ENCODE results near the gene NPHP1. TPM values are rescaled to one million over a fixed set of nuclear protein-coding genes. Genes with fewer than 3 reads are reported as not detected.

NPHP1 gene
- total RNA-seq, 4 donors from 2014 or later: 4.2 to 11.4 (median 6.7) TPM

GRCh38 chr2:110152943-110153342, 51.9 kb downstream of the NPHP1 start:
- TF ChIP-seq, protein P1, sequence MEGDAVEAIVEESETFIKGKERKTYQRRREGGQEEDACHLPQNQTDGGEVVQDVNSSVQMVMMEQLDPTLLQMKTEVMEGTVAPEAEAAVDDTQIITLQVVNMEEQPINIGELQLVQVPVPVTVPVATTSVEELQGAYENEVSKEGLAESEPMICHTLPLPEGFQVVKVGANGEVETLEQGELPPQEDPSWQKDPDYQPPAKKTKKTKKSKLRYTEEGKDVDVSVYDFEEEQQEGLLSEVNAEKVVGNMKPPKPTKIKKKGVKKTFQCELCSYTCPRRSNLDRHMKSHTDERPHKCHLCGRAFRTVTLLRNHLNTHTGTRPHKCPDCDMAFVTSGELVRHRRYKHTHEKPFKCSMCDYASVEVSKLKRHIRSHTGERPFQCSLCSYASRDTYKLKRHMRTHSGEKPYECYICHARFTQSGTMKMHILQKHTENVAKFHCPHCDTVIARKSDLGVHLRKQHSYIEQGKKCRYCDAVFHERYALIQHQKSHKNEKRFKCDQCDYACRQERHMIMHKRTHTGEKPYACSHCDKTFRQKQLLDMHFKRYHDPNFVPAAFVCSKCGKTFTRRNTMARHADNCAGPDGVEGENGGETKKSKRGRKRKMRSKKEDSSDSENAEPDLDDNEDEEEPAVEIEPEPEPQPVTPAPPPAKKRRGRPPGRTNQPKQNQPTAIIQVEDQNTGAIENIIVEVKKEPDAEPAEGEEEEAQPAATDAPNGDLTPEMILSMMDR (IDR thresholded peaks at IDR 0.05; ENCODE audit: low read depth): no peak

GRCh38 chr2:110149330-110150220, 55.2 kb downstream of the NPHP1 start:
- TF ChIP-seq, protein P1 (IDR thresholded peaks at IDR 0.05; ENCODE audit: low read depth): no peak

DNA sequence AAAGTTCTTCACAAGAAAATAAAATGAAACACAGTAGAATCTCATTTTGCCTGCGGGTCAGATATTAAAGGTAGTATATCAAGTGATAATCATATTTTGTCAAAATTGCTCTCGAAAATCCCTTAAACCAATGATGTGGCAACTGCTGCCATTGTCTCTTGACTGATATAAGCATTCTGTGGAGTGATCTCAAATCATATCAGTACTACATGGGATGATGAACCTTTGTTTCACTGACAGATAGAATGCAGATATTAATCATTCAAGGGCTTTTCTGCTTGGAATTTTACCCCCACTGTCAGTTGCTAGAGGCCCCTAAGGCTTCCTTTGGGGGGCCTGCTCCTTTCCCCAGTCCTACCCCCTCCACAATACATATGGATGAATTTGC, 57.9 kb downstream of the NPHP1 start:
- TF ChIP-seq, protein P1 (IDR thresholded peaks at IDR 0.05; ENCODE audit: low read depth): no peak

DNA sequence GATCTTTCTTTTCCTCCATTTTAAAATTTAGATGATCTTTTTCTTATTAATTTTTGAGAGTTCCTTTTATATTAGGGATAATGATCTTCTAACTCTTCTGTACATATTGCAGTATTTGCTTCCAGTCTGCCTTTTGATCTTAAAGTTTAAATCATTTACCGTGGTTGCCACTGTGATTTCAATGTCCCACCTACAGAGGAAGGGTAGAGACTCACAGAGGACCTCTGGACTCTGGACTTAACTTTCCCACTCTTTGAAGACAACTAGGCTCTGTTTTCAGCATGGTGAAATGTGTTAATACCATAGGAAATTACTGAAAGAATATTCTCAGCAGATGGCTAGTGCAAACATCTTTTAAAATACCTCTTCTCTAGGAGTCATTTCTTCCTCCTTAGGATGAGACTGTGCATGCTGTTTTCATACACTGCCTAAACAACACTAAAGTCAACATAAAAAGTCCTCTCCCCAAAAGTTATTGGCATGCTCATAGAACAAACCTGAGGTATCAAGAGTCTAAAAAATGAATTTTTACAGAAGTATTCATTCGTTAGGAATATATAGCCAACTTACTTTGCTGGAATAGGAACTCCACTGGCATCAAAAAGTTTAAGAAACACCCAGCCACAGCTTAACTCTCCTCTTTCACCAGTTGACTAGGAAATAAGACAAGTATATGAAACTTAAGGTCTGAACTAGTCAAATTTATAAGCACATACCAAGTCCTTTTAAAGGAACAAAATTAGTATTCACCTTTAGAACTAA, 58.4 kb downstream of the NPHP1 start:
- TF ChIP-seq, protein P1 (IDR thresholded peaks at IDR 0.05; ENCODE audit: low read depth): no peak

DNA sequence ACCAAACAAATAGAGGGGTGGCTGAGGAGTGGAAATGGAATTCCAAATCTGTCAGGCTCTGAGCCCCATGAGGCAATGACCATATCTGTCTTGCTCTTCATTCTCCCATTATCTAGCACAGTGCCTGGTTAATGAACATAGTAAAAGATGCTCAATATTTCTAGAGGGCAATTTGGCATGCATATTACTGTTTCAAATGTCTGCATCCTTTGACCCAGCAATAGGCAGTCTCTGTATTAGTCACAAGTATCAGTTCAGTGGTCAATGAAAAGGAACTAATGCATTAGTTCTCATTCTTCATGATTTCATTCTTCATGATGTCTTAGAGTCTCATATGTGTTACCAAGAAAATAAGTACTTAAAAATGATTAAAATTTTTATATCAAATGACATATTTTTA, 60.8 kb downstream of the NPHP1 start:
- TF ChIP-seq, protein P1 (IDR thresholded peaks at IDR 0.05; ENCODE audit: low read depth): no peak

GRCh38 chr2:110140401-110140800, 64.4 kb downstream of the NPHP1 start:
- TF ChIP-seq, protein P1 (IDR thresholded peaks at IDR 0.05; ENCODE audit: low read depth): no peak

DNA sequence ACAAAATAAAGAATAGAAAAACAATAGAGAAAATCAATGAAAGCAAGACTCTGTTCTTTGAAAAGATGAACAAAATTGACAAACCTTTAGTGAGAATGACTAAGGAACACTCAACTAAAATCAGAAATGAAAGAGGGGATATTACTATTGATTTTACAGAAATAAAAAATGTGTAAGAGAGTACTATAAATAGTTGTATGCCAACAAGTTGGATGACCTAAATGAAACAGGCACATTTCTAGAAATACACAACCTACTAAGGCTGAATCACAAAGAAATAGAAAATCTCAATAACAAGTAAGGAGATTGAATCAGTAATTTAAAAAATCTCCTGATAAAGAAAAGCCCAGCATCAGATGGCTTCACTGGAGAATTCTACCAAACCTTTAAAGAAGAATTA, 70.8 kb downstream of the NPHP1 start:
- TF ChIP-seq, protein P1 (IDR thresholded peaks at IDR 0.05; ENCODE audit: low read depth): no peak

Data from subcutaneous adipose tissue (tissue), 4 donors.